Endometrial microvascular endothelial cells (primary cell): ENCODE data around the gene YKT6. TPM values are rescaled to one million over a fixed set of nuclear protein-coding genes. Genes with fewer than 3 reads are reported as not detected.

ENCODE experiments used
- in situ Hi-C: cut with HindIII; loops from 2 replicates; pipeline ENCODE4 v1.10.0; 2017; ENCODE audit warnings: low sequenced_read_pairs, low pct_unique_long_range_greater_than_20kb; ENCODE audit errors: inconsistent ontology term
- total RNA-seq: library from RNA; depleted of rRNA; stranded (reverse); fragments of >200 nt; gene quantifications from one replicate; pipeline ENCODE4 v1.2.3, GENCODE V29; 2015; ENCODE audit errors: inconsistent ontology term

The YKT6 gene
- total RNA-seq, 1 donor from 2014 or later = 135 TPM

- in situ Hi-C loops = no loop called here
Observed at GRCh38 chr7:44189286-44189992, 11.3 kb upstream of the YKT6 start, which contains the start of gene GCK. GCK (minus strand) TSS chr7:44189439; CDS start chr7:44188953, 486 bp downstream.

GRCh38 chr7:44189993-44190872 lies 10.5 kb upstream of the YKT6 start:
- in situ Hi-C loops = no loop called here

- in situ Hi-C loops = no loop called here
Observed at GRCh38 chr7:44191171-44191570, 9.6 kb upstream of the YKT6 start.

- in situ Hi-C loops = no loop called here
Observed at GRCh38 chr7:44193011-44193802, 7.6 kb upstream of the YKT6 start.

GRCh38 chr7:44194069-44194468 lies 6.7 kb upstream of the YKT6 start:
- in situ Hi-C loops = no loop called here

GRCh38 chr7:44194562-44195145 lies 6.1 kb upstream of the YKT6 start:
- in situ Hi-C loops = no loop called here

- in situ Hi-C loops = no loop called here
Observed at GRCh38 chr7:44195889-44196288, 4.9 kb upstream of the YKT6 start.

- in situ Hi-C loops = no loop called here
Observed at GRCh38 chr7:44196450-44196872, 4.3 kb upstream of the YKT6 start.

GRCh38 chr7:44197474-44197873 lies 3.3 kb upstream of the YKT6 start:
- in situ Hi-C loops = no loop called here

- in situ Hi-C loops = loop anchor here (25.0 kb wide), 1 partner anchor 362 kb away; the partner anchor contains the start of gene DDX56
Observed at GRCh38 chr7:44200163-44200562, 615 bp upstream of the YKT6 start.

- in situ Hi-C loops = loop anchor here (25.0 kb wide), 1 partner anchor 360 kb away; the partner anchor contains the start of gene DDX56
Observed at GRCh38 chr7:44201813-44202212, 1.0 kb downstream of the YKT6 start.

GRCh38 chr7:44206008-44206407 lies 5.2 kb downstream of the YKT6 start:
- in situ Hi-C loops = loop anchor here (25.0 kb wide), 1 partner anchor 356 kb away; the partner anchor contains the start of gene DDX56

- in situ Hi-C loops = loop anchor here (25.0 kb wide), 1 partner anchor 354 kb away; the partner anchor contains the start of gene DDX56
Observed at GRCh38 chr7:44208085-44208484, 7.3 kb downstream of the YKT6 start.

GRCh38 chr7:44210107-44210506 lies 9.3 kb downstream of the YKT6 start:
- in situ Hi-C loops = loop anchor here (25.0 kb wide), 1 partner anchor 352 kb away; the partner anchor contains the start of gene DDX56

- in situ Hi-C loops = loop anchor here (25.0 kb wide), 1 partner anchor 351 kb away; the partner anchor contains the start of gene DDX56
Observed at GRCh38 chr7:44211126-44211675, 10.4 kb downstream of the YKT6 start.

GRCh38 chr7:44212018-44212417 lies 11.2 kb downstream of the YKT6 start:
- in situ Hi-C loops = loop anchor here (25.0 kb wide), 1 partner anchor 350 kb away; the partner anchor contains the start of gene DDX56

- in situ Hi-C loops = loop anchor here (25.0 kb wide), 1 partner anchor 350 kb away; the partner anchor contains the start of gene DDX56
Observed at GRCh38 chr7:44212581-44213184, 11.9 kb downstream of the YKT6 start.
